Nasal cavity respiratory epithelium epithelial cell of viscerocranial mucosa (primary cell): ENCODE measurements around the gene AMHR2. TPM values are rescaled to one million over a fixed set of nuclear protein-coding genes. Genes with fewer than 3 reads are reported as not detected.

ENCODE experiments used
- total RNA-seq: library from RNA; depleted of rRNA; stranded (reverse); fragments of >200 nt; gene quantifications from 2 replicates; pipeline ENCODE4 v1.2.3, GENCODE V29; 2014

Gene AMHR2
- not detected in 2 replicates for total RNA-seq

GRCh38 chr12:53423597-53423996, at the start of gene AMHR2:
AMHR2 (plus strand) TSS chr12:53423855; CDS start chr12:53423935, 80 bp downstream.

GRCh38 chr12:53380104-53380793, 43.4 kb upstream of the AMHR2 start, which contains the start of gene SP1:
SP1 (plus strand) TSS chr12:53380176; CDS start chr12:53380292, 116 bp downstream.

GRCh38 chr12:53441040-53441833, 17.6 kb downstream of the AMHR2 start, which contains the start of gene PRR13:
PRR13 (plus strand) TSS chr12:53441734; CDS start chr12:53442715, 981 bp downstream.

GRCh38 chr12:53451661-53452158, 28.1 kb downstream of the AMHR2 start, which contains the start of gene PCBP2:
PCBP2 (plus strand) TSS chr12:53452102; CDS start chr12:53454801, 2,699 bp downstream.

Other genes starting within 250 kb of the AMHR2 start
- gene ZNF740, start 243.1 kb upstream of the AMHR2 start, total RNA-seq, result 13.3 and 20.4 TPM in 2 replicates
- gene CSAD, start 242.9 kb upstream of the AMHR2 start, total RNA-seq, result 5.5 and 12.0 TPM in 2 replicates
- 2.6 and 3.1 TPM in 2 replicates for gene ITGB7, start 216.6 kb upstream of the AMHR2 start, total RNA-seq
- 33.2 and 96.8 TPM in 2 replicates for gene RARG, start 191.6 kb upstream of the AMHR2 start, total RNA-seq
- 0.34 and 1.1 TPM in 2 replicates for gene ESPL1, start 155.6 kb upstream of the AMHR2 start, total RNA-seq
- 191 and 243 TPM in 2 replicates for gene PFDN5, start 128.3 kb upstream of the AMHR2 start, total RNA-seq
- 21.0 and 28.4 TPM in 2 replicates for gene MYG1, start 124.2 kb upstream of the AMHR2 start, total RNA-seq
- gene AAAS, start 102.2 kb upstream of the AMHR2 start, total RNA-seq, result 25.3 and 32.5 TPM in 2 replicates
- not detected in 2 replicates for gene SP7, start 87.5 kb upstream of the AMHR2 start, total RNA-seq
- gene SP1, start 43.7 kb upstream of the AMHR2 start, total RNA-seq, result 41.0 and 50.3 TPM in 2 replicates
- gene PRR13, start 17.9 kb downstream of the AMHR2 start, total RNA-seq, result 24.5 and 41.0 TPM in 2 replicates
- 193 and 385 TPM in 2 replicates for gene PCBP2, start 28.2 kb downstream of the AMHR2 start, total RNA-seq
- 1.7 and 7.0 TPM in 2 replicates for gene MAP3K12, start 75.6 kb downstream of the AMHR2 start, total RNA-seq
- 26.8 and 27.3 TPM in 2 replicates for gene TARBP2, start 77.4 kb downstream of the AMHR2 start, total RNA-seq
- gene NPFF, start 83.6 kb downstream of the AMHR2 start, total RNA-seq, result not detected in 2 replicates
- gene ATF7, start 202.5 kb downstream of the AMHR2 start, total RNA-seq, result 6.2 and 10.3 TPM in 2 replicates